Testis (tissue), 2 donors: ENCODE data around the gene COMMD7.

Experiments
- CTCF ChIP-seq, 3 experiments: fragments of 450-650 bp in 2 of 3; fragments of 200-600 bp in 1 of 3; sonication (generic) in 1 of 3; IDR thresholded peaks; one replicate each; pipeline ENCODE4 v1.5.1; 2016 to 2019; ENCODE audit warnings: antibody characterized with exemption in 3 of 3, mild to moderate bottlenecking in 2 of 3, moderate library complexity in 1 of 3
- POLR2A ChIP-seq: fragments of 450-650 bp; IDR thresholded peaks from one replicate; pipeline ENCODE4 v1.6.1; 2017; ENCODE audit warnings: antibody characterized with exemption, mild to moderate bottlenecking, moderate library complexity

GRCh38 chr20:32792731-32793458 lies 49.6 kb upstream of the COMMD7 start:
- TF ChIP-seq CTCF (IDR thresholded peaks at IDR 0.05) = no peak
- no peak for TF ChIP-seq POLR2A
